H1 (cell line): Measurements from ENCODE around the gene CTIF. TPM values are rescaled to one million over a fixed set of nuclear protein-coding genes. Genes with fewer than 3 reads are reported as not detected.

Source experiments
- BCL11A ChIP-seq, 2 experiments: IDR thresholded peaks; one replicate each; pipeline ENCODE4 v1.6.1; 2011; ENCODE audit warnings: low read depth in 2 of 2, low read length in 2 of 2, mild to moderate bottlenecking in 2 of 2
- HDAC2 ChIP-seq, 2 experiments: fragments of 300-600 bp in 1 of 2; sonication (generic) in 1 of 2; IDR thresholded peaks; 2 replicates each; pipeline ENCODE4 v1.6.1; 2011 to 2012; ENCODE audit warnings: low read depth in 2 of 2, low read length in 2 of 2, mild to moderate bottlenecking in 2 of 2, moderate library complexity in 2 of 2, borderline replicate concordance in 1 of 2, inconsistent platforms in 1 of 2
- polyA plus RNA-seq, 7 experiments: library from polyadenylated mRNA; depleted of rRNA in 3 of 7; stranded (reverse) in 5 of 7; unstranded in 2 of 7; fragments of >200 nt in 5 of 7; fragments of 200-250 nt in 2 of 7; gene quantifications; 1 replicate in 5 of 7; 2 replicates in 1 of 7; 4 replicates in 1 of 7; pipeline versions ENCODE4 v1.2.1 to v1.2.3, GENCODE V29; 2011 to 2013; ENCODE audit warnings: missing spikeins in 2 of 7, mixed read lengths in 2 of 7
- total RNA-seq: library from RNA; stranded (reverse); fragmentation: NEBNext Ultra II Directional; extraction: Animal tissue kit (Norgen Biotek cat#: 25700); gene quantifications from 2 replicates; pipeline ENCODE4 v1.2.1, GENCODE V29; 2021
- TF ChIP-seq, protein P1 (sequence below): IDR thresholded peaks from 2 replicates; pipeline ENCODE4 v1.6.1; 2011; ENCODE audit warnings: low read length, improper control_type of control experiment
- TF ChIP-seq, protein P2 (sequence below): IDR thresholded peaks from 2 replicates; pipeline ENCODE4 v1.6.1; 2012; ENCODE audit warnings: low read length, inconsistent platforms

Gene CTIF
- total and polyA plus RNA-seq, 2 of the 8 experiments (the other 6 are each of a cell fraction or from before 2014, with no cell fraction given), result 9.0 to 17.8 TPM

DNA sequence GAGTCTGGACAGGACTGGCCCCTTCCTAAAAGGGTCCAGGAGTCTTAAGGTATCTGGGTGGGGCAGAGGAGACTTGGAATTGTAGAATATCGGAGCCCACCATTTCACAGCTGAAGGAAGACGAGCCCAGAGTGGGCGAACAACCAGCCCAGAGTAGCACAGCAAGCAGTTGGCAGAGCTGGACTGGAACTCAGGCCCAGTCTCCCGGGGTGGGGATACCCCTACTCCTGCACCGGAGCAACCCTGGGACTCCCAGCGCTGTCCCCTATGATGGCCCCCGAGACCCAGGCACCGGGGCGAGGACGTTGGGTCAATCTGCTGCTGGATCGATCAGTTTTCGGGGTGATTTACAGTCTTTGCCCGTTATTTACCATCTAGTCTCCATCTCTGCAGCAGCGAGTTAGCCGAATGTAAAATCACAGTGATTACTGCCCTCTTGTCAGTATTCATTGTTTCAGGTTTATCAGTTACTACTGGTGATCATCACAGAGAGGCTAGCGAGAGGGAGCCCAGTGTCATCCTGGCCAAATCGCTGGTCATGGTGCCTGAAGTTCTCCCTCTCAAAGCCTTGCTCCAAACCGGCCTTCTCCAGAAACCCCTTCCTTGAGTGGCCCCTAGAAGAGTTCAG is 336.6 kb downstream of the CTIF start (continued):
- TF ChIP-seq, protein P1, sequence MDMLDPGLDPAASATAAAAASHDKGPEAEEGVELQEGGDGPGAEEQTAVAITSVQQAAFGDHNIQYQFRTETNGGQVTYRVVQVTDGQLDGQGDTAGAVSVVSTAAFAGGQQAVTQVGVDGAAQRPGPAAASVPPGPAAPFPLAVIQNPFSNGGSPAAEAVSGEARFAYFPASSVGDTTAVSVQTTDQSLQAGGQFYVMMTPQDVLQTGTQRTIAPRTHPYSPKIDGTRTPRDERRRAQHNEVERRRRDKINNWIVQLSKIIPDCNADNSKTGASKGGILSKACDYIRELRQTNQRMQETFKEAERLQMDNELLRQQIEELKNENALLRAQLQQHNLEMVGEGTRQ, result no peak
- TF ChIP-seq, protein P2, sequence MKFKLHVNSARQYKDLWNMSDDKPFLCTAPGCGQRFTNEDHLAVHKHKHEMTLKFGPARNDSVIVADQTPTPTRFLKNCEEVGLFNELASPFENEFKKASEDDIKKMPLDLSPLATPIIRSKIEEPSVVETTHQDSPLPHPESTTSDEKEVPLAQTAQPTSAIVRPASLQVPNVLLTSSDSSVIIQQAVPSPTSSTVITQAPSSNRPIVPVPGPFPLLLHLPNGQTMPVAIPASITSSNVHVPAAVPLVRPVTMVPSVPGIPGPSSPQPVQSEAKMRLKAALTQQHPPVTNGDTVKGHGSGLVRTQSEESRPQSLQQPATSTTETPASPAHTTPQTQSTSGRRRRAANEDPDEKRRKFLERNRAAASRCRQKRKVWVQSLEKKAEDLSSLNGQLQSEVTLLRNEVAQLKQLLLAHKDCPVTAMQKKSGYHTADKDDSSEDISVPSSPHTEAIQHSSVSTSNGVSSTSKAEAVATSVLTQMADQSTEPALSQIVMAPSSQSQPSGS, result no peak
- no peak for TF ChIP-seq HDAC2 (IDR thresholded peaks at IDR 0.05; ENCODE audit: borderline replicate concordance in 1 of 2, low read depth in 2 of 2, low read length in 2 of 2)
- TF ChIP-seq BCL11A (IDR thresholded peaks at IDR 0.05; ENCODE audit: low read depth in 2 of 2, low read length in 2 of 2), result no peak
